HEK293 (cell line): ENCODE data around the gene KRT40.

Source experiments
- GLIS2 ChIP-seq: fragments of 450-650 bp; formaldehyde crosslinking; IDR thresholded peaks from 2 replicates; pipeline ENCODE4 v1.5.1; 2016; ENCODE audit warnings: missing biosample characterization, missing genetic modification characterization
- MZF1 ChIP-seq: fragments of 450-650 bp; formaldehyde crosslinking; IDR thresholded peaks from 2 replicates; pipeline ENCODE4 v1.5.1; 2017; ENCODE audit warnings: missing biosample characterization, missing genetic modification characterization, borderline replicate concordance
- SALL2 ChIP-seq: fragments of 450-650 bp; formaldehyde crosslinking; IDR thresholded peaks from 2 replicates; pipeline ENCODE4 v1.5.0; 2017; ENCODE audit warnings: missing biosample characterization, mild to moderate bottlenecking, missing genetic modification characterization, borderline replicate concordance
- ZNF670 ChIP-seq: fragments of 450-650 bp; formaldehyde crosslinking; IDR thresholded peaks from 2 replicates; pipeline ENCODE4 v1.5.1; 2016; ENCODE audit warnings: missing biosample characterization, missing genetic modification characterization, low read depth
- ZNF785 ChIP-seq: fragments of 450-650 bp; formaldehyde crosslinking; IDR thresholded peaks from 2 replicates; pipeline ENCODE4 v1.5.1; 2016; ENCODE audit warnings: missing biosample characterization, missing genetic modification characterization
- TF ChIP-seq, protein P1 (sequence below): fragments of 450-650 bp; formaldehyde crosslinking; IDR thresholded peaks from 2 replicates; pipeline ENCODE4 v1.5.1; 2016; ENCODE audit warnings: missing biosample characterization, missing genetic modification characterization
- TF ChIP-seq, protein P2 (sequence below): fragments of 450-650 bp; formaldehyde crosslinking; IDR thresholded peaks from 2 replicates; pipeline ENCODE4 v1.5.1; 2016; ENCODE audit warnings: missing biosample characterization, missing genetic modification characterization
- TF ChIP-seq, protein P3 (sequence below): fragments of 450-650 bp; formaldehyde crosslinking; IDR thresholded peaks from 2 replicates; pipeline ENCODE4 v1.5.1; 2016; ENCODE audit warnings: missing biosample characterization, missing genetic modification characterization

DNA sequence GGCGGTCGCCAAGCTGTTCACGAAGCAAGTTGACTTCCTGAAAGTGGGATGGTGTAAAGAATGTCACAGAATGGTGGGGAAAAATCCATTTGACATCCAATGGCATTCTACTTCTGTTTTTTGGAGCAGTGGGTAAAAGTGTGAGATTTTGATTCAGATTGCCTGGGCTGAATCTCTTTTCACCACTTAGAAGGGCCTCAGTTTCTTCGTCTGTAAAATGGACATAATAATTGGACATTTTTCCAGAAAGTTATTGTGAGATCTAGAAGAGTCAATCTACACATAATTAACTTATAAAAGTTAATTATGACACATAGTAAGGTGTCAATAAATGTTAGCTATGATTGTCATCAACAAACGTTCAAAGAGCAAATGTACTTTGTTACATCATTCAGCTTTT, 3.0 kb downstream of the KRT40 start:
- TF ChIP-seq, protein P1, sequence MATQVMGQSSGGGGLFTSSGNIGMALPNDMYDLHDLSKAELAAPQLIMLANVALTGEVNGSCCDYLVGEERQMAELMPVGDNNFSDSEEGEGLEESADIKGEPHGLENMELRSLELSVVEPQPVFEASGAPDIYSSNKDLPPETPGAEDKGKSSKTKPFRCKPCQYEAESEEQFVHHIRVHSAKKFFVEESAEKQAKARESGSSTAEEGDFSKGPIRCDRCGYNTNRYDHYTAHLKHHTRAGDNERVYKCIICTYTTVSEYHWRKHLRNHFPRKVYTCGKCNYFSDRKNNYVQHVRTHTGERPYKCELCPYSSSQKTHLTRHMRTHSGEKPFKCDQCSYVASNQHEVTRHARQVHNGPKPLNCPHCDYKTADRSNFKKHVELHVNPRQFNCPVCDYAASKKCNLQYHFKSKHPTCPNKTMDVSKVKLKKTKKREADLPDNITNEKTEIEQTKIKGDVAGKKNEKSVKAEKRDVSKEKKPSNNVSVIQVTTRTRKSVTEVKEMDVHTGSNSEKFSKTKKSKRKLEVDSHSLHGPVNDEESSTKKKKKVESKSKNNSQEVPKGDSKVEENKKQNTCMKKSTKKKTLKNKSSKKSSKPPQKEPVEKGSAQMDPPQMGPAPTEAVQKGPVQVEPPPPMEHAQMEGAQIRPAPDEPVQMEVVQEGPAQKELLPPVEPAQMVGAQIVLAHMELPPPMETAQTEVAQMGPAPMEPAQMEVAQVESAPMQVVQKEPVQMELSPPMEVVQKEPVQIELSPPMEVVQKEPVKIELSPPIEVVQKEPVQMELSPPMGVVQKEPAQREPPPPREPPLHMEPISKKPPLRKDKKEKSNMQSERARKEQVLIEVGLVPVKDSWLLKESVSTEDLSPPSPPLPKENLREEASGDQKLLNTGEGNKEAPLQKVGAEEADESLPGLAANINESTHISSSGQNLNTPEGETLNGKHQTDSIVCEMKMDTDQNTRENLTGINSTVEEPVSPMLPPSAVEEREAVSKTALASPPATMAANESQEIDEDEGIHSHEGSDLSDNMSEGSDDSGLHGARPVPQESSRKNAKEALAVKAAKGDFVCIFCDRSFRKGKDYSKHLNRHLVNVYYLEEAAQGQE, result no peak
- TF ChIP-seq SALL2 (tag by site-specific recombination) (no peak), MZF1 (tag by site-specific recombination) (no peak), GLIS2 (tag by site-specific recombination) (no peak), ZNF785 (tag by site-specific recombination) (no peak), ZNF670 (tag by site-specific recombination) (no peak)
- TF ChIP-seq, protein P2, sequence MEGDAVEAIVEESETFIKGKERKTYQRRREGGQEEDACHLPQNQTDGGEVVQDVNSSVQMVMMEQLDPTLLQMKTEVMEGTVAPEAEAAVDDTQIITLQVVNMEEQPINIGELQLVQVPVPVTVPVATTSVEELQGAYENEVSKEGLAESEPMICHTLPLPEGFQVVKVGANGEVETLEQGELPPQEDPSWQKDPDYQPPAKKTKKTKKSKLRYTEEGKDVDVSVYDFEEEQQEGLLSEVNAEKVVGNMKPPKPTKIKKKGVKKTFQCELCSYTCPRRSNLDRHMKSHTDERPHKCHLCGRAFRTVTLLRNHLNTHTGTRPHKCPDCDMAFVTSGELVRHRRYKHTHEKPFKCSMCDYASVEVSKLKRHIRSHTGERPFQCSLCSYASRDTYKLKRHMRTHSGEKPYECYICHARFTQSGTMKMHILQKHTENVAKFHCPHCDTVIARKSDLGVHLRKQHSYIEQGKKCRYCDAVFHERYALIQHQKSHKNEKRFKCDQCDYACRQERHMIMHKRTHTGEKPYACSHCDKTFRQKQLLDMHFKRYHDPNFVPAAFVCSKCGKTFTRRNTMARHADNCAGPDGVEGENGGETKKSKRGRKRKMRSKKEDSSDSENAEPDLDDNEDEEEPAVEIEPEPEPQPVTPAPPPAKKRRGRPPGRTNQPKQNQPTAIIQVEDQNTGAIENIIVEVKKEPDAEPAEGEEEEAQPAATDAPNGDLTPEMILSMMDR (tag by site-specific recombination), result no peak
- TF ChIP-seq, protein P3, sequence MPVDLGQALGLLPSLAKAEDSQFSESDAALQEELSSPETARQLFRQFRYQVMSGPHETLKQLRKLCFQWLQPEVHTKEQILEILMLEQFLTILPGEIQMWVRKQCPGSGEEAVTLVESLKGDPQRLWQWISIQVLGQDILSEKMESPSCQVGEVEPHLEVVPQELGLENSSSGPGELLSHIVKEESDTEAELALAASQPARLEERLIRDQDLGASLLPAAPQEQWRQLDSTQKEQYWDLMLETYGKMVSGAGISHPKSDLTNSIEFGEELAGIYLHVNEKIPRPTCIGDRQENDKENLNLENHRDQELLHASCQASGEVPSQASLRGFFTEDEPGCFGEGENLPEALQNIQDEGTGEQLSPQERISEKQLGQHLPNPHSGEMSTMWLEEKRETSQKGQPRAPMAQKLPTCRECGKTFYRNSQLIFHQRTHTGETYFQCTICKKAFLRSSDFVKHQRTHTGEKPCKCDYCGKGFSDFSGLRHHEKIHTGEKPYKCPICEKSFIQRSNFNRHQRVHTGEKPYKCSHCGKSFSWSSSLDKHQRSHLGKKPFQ (tag by site-specific recombination), result no peak
